NCI-H82 treated with DMSO at 0.1 percent for 48 hours (cell line): Measurements from ENCODE around the gene FUBP1.
A peak's percentile ranks its signal among the peaks of the same experiment; 100 is the strongest.
"Not testable (repeated sequence)": the region's sequence is repeated elsewhere in the genome, so short reads cannot be mapped to it uniquely, and the experiment has no call there.

Experiments used
- DNase-seq: peaks from one replicate; lab custom pipeline; 2025; ENCODE audit not compliant: unreplicated experiment; lab: John Stamatoyannopoulos, UW

FUBP1 gene

DNA sequence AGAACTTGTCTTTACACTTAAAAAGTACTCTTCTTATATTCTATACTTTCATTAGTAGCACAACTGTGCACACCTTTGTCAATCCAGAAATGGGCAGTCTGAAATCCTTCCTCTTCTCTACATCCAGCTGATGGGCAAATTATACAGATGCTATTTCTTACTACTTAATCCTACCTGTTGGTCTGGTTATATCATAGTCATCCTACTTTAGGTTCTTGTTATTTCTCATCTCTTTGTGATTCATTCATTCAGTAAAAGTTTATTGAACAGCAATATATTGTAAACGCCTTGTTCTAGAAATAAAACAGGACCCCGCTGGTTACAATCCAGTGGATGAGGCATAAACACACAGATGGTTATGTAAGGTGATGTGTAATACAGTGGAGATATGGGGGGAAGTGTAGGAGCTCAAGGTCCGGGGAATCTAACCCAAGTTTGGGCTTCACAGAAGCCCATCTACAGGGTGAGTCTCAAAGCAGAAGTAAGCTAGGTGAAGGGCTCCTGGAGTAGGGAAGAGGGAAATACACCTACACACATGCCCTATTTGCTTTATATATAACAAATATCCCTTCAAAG lies 11.8 kb upstream of the FUBP1 start:
- no peak for DNase-seq

DNA sequence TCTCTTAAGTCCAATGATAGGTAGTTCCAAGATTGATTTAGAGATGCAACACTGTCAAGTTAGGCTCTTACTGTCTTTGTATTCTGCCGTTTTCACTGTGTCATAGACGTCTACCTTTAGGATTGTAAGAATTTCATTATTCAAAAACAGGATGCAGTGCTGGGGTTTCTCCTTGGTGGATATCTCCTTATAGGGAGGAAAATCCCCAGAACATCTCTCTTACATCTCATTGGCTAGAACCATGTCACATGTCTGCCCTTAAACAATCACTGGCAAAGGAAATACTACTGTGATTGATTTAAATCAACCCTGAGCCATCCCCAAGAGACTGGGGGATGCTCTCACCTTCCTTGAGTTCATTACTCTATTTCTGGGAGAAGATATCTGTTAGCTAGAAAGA lies 10.9 kb upstream of the FUBP1 start:
- DNase-seq = no peak

DNA sequence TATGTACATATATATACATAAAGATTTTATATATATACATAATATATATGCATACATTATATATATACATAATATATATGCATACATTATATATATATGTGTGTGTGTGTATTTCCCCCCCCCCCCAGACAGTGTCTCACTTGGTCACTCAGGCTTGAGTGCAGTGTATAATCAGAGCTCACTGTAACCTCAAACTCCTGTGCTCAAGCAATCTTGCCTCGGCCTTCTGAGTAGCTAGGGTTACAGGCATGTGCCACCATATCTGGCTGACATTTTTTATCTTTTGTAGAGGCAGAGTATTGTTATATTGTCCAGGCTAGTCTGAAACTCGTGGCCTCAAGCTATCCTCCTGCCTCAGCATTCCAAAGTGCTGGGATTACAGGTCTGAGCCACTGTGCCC lies 9.0 kb upstream of the FUBP1 start:
- no peak for DNase-seq

DNA sequence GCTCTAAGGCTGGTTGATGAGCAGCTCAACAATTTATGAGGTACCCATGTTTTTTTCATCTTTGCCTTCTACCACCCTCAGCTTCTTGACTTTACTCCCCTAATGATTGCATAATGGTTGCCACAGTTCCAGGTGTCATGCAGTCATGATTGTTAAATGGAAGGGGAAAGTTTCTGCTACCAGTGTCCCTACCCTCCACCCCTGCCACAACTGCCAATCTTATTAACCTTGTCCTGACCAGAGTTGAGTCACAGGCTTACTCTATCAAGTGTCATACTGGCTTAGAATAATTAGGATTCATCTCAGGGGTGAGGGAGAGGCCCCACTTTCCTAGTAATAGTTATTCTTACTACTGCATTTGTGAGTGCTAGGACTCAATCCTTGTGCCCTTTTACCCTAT lies 7.9 kb upstream of the FUBP1 start:
- DNase-seq = no peak

DNA sequence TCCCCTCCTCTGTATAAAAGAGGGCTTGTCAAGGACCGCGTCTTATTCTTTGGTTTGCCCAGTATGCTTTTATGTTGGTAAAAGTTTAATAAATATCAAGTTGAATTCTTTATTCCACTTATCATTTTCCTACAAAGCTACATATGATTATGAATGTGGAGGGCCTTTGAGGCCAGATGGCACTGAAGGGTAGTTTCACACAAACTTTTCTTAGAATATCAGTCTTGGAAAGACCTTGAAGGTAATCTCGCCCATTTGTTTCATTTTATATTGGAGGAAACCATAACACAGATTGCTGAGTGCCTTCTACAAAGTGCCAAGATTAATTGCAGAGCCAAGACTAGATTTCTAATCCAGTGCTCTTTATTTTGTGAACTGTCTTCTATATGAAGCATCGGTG lies 5.8 kb upstream of the FUBP1 start:
- DNase-seq = no peak

DNA sequence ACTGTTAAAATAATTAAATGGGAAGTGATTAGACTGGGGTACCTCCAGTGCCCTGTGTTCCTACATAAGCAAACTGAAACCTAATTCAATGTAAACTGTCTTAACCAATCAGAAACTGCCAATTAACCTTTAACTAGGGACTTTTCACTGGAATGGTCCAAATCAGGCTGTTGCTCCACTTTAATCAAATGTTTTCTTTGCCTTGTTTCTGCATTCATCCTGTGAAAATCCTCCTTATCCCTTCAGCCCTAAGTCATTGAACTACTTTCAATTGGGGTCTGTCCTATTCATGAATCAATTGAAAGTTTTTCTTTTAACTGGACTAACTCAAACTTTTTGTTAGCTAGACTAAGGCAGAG lies 5.1 kb upstream of the FUBP1 start:
- DNase-seq = no peak

DNA sequence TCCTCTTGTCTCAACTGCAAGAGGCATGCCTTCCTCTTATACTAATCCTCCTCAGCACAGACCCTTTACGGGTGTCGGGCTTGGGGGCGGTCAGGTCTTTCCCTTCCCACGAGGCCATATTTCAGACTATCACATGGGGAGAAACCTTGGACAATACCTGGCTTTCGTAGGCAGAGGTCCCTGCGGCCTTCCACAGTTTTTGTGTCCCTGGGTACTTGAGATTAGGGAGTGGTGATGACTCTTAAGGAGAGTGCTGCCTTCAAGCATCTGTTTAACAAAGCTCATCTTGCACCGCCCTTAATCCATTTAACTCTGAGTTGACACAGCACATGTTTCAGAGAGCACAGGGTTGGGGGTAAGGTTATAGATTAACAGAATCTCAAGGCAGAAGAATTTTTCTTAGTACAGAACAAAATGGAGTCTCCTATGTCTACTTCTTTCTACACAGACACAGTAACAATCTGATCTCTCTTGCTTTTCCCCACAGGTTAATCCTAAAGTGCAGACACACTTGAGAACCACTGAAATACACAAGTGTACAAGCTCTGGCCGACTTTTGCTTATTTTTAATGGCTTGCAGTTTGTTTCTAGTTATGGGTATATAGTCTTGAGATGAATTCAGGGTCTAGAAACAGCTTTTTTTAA lies 4.6 kb upstream of the FUBP1 start:
- DNase-seq = not testable (repeated sequence)

DNA sequence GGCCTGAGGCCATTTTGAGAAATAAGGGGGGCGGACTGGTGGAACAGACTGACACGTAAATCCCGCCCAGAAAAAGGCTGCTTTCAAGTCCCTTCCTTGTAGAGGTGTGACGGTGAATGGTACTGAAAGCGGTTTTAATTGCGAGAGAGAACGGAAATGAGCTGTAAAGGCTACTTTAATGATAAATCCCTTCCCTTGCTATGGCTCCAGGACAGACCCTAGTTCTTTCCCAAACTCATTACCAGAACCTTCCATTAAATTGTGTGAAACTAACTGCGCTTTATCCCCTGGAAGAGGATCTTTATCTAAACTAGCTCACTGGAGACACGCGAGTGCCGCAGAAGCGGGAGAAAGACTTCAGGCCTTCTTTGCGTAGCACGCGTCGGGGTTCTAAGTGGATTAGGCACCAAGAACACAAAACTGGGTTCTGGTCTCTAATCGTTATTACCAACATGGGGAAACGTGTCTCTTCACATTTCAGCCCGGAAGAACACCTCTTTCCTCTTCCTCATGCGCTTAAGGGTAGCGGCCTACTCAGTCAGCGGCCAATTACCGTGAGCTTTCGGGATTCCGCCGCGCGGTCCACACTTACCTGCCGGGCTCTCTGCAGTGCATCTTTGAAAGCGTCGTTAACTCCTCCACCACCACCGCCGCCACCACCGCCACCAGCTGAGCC lies 441 bp downstream of the FUBP1 start:
- DNase-seq = peak; percentile 57

DNA sequence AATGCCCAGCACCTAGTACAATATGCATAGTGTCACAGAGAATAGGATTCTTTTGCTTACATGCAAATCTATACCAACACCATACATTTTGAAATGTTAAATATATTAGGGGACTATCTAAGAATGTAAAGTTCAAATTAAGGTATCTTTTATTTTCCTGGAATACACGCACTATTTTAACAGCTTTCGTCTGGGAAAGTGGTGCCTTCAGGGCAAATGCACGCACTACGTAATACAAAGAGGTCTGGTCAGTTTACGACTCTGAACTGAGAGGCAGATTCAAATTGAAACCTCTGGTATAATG lies 931 bp downstream of the FUBP1 start:
- DNase-seq = no peak

DNA sequence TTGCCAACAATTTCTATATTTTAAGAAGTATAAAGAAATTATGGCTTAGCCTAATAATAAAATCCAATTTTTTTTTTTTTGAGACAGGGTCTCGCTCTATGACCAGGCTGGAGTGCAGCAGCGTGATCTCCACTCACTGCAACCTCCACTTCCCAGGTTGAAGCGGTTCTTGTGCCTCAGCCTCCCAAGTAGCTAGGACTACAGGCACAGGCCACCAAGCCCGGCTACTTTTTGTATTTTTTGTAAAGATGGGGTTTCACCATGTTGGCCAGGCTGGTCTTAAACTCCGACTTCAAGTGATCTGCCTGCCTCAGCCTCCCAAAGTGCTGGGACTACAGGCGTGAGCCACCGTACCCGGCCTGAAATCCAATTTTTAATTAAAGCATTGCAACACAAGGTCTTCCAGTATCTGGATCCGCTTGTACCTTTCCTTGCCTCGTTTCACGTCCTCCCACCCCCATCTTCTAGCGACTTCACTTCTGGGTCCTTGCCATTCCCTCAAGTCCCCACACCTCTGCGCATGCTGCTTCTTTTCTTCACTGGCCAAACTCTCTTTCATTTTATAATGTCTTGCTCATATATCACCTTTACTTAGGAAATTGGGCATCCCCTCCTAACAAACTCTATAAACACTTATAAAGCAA lies 2.3 kb downstream of the FUBP1 start:
- peak; percentile 33 for DNase-seq

DNA sequence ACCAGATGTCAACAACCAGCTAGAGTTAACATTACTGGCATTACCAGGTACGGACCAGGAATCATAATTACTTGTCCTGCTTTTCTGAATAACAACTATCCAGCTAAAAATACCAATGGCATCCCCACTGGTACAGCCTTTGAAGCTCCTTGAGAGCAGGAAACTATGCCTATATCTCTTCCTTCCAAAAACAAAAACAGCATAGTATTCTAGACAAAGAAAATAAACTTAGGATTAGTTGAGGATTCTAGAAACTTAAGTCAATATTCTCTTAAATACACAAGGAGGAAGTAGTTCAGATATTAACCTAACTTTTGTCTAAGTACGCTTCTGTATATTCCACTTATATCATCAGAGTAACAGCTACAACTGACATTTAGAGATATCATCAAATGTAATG lies 3.0 kb downstream of the FUBP1 start:
- DNase-seq = no peak

DNA sequence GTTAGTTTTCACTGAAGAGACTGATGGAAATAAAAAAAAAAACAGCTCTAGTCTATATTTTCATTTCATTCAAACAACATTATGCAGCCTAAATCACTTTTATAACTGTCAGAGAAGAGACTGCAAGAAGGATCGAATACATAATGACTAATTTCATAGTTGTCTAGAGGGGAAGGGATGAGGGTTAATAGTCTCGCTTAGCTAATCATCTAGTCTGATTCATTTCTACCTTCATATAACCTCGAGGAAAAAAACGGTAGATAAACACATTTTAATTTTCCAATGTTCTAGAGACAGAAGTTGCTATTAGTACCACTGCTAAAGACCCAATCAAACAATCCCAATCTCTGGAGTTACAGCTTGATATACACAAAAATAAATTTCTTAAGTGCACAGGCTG lies 3.5 kb downstream of the FUBP1 start:
- DNase-seq = no peak

DNA sequence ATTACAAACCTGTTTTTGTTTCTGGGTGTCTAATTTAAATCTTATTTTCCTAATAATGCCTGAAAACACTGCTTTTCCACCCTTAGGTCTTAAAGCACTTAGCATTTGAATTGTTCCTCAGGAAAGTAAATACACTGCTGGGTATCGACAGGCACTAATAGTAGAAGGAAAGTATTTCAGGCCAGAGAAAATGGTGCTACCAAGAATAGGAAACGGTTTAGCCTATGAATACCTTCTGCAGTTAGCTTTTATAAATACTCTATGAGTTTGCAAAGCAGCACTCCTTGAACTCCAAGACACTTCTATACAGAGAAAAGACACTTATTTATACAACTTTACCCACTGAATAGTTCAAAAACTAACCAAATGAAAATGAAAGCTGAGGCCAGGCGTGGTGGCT lies 6.8 kb downstream of the FUBP1 start:
- DNase-seq = no peak

DNA sequence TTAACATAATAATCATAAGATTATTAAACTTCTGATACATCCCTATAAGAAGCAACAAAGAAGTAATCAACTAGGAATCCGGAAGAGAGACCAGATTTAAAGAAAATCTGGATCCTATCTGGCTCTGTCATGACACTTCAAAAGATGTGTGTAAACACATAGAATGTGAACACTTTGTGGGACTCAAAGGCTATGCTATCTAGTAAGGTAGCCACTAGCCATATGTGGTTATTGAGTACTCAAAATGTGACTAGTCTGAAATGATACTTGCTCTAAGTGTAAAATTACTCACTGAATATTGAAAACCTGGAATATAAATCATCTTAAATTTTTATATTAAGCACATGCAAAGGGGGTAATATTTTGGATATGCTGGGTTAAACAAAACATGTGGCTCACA lies 8.7 kb downstream of the FUBP1 start:
- no peak for DNase-seq

DNA sequence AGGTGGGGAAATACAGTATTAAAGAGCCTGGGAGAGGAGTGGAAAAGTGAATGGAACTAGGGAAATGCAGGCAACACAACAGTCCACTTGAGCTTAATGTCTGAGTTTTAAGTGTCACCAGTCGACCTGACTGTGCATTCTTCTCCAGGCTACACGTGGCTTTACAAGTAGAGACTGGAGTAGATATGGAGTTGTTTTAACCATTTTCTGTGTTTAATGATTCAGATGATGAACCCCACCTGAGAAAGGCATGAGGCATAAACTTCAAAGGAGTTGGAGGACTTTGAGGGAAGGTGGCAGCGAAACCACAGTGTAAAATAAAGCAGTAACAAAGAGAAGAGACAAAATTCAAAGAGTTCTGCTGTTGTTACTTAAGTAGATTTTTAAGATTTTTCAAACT lies 12.6 kb downstream of the FUBP1 start:
- DNase-seq = no peak

DNA sequence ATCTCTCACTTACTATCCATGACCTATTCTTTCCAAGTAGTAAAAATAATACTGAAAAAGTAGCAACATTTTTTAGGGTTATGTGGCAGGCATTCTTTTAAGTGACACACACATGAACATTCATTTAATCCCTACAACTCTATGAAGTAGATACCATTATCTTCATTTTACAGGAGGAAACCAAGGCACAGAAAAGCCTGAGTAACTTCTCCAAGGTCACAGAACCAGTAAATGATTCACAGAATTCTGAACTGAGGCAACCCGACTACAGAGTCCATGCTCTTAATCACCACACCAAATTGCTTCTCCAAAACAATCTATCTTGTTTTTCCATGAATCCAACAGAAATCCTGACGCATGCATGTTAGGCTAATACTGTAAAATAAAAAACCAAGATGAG lies 17.5 kb downstream of the FUBP1 start:
- DNase-seq = no peak

DNA sequence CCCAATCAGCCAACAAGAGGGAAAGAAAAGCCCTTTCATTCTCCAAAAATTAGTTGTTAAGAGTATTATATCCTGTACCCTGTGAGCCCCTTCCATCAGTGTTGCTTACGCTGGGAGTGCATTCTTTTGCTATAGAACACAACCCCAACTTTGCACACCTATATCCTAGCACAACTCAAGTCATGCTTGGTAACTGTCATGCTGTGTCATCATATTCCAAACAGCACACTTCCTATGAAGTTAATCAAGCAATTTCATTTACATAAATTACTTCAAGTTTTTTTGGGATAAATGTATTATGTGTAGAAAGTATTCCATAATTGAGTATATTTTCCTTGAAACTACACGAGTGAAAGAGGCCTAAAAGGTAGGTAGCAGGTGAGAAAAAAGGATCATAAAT lies 20.0 kb downstream of the FUBP1 start:
- no peak for DNase-seq

DNA sequence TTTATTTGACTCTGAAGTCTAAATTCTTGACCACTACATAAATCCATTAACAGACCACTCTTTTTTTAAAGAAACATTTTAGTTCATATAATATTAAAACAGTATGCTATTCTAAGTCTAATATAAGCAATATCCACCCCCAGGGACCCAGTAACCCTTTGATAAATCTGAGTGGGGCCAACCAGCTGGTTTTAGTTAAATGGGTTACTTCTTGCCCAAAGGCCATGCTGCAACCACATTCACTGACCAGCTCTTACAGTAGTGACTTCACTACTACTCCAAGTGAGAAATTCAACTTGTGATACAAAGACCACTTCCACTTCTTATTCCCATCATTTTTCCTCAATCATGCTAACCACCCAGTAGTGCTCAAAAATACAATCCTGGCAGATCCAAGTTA lies 20.5 kb downstream of the FUBP1 start:
- no peak for DNase-seq

DNA sequence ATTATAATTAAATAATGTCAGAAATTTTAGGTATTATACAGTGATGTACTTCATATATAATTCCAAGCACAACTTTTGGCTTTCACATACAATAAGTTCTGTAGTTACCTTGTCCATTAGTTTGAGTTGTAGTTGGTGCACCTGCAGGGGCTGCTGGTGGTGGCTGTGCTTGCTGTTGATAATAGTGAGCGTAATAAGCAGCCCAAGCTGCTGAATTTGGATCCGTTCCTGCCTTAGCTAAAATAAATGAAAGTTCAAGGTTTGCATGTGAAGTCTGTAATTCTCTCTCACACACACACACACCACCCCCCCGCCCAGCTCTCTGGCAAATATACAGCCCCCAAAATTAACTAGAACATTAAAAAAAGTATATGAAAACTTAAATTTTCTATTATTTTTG lies 22.4 kb downstream of the FUBP1 start:
- DNase-seq = no peak

DNA sequence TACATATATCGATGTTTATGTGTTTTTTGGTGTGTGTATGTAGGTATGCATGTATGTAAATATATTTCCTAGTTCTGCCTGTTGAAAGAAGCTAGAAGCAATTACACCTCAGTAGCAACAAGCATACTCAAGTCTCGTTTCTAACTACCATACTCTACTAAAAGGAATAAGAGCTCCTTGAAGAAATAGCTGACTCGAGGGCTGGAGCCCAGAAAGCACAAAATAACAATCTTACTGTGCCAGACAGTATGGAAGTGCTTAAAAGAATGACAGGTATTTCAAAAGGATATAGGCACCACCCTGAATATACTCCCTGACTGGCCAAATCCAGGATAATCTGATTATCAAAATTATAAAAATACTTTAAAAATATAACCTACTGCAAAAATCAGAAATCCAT lies 23.2 kb downstream of the FUBP1 start:
- DNase-seq = no peak

DNA sequence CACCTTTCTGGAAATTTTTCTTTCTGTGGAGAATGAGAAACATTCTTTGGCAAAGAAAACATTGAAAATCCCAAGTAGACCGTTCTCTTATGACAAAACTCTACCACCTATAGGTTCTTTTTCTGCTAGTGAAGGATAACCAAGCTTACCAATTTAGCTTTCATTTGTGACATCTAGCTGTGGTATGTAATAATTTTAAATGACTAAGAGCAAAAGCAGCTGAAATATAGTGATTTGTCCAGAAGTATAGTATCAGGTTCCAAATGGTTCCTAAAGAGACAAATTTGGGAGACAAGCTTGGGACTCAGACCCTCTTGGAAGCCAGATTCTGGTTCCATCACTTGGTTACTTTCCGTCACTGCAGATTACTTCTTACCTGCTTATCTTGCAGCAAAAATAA lies 24.4 kb downstream of the FUBP1 start:
- no peak for DNase-seq

DNA sequence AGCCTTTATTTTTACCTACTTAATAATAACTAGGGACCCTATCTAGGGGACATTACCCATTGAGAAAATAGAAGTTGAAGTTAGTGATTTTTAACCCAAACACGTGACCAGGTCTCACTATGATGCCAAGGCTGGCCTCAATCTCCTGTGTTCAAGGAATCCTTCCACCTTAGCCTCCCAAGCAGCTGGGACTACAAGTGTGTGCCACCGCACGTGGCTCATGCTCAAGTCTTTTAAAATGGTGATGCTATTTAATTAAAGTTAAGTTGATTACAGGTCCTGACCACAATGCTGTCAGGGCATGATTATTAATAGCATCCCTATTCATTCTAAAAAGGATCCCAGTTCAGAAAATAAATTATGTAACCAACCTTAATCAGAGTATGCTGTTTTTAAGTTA lies 25.0 kb downstream of the FUBP1 start:
- no peak for DNase-seq

DNA sequence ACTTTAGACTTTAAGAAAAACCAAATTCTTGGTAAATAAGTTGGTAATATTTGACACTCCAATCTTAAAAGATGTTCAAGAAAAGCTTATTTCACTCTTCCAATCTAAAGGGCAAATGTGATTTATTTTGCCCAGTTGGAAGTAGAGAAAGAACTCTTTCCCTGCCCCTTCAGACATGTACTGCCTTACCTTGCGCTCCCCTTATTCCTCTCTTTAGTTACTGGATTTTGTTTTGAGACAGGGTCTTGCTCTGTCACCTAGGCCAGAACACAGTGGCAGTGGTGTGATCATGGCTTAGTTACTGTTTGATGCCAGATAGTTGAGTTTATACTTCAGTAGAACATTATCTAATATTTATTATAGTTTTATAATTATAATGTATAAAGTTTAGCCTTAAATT lies 27.5 kb downstream of the FUBP1 start:
- no peak for DNase-seq
